ENCODE measurements around the gene CCDC134. TPM values are rescaled to one million over a fixed set of nuclear protein-coding genes. Genes with fewer than 3 reads are reported as not detected.

CCDC134 gene
- total RNA-seq, 1 experiment from 2014 or later = 7.9 TPM

DNA sequence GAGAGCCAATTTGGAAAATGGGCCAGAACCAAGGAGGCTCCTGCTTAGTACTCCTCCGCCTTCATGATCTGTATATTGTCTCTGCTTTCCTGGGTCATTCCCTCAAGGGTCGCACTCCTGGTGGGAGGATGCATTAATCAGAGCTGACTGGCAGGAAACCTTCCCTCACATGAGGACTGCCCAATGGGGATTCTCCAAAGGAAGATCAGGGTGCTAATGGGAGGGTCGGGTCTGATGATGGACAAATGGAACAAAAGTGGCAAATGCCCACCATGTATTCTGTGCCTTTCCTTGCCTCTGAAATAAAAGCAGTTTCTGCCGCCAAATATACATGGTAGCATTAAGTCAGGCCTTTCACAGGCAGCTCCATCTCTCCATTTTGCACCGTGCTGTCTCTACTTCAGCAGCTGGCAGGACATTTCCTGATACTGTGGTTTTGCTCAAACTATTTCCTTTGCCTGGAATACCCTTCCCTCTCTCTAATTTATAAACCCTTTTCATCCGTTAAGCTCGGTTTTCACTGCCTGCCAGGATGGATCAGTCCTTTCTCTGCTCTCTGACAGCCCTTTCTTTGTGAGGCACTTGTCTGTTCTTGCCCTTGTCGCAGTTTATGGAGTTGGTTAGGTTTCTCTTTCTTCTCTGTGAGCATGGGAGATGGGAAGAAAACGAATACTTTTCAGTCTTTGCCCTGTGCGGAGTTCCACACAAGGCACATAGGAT, 45.9 kb downstream of the CCDC134 start:
- no peak overlapping the region for H3K27ac ChIP-seq (ENCODE audit: low read length)
- peaks cover 81% of the 10 kb centered on the region for H3K79me2 ChIP-seq (ENCODE audit: low read length)
- H3F3A ChIP-seq (ENCODE audit: low read length, unreplicated experiment) = no peaks in the 10 kb centered on the region
- peaks cover 18% of the 10 kb centered on the region; the same call in 1 of the 2 replicates for H4K20me1 ChIP-seq (ENCODE audit: low read length)
- H3K9ac ChIP-seq (ENCODE audit: low read length) = no peak overlapping the region
- no peak for ATAC-seq
- no peaks in the 10 kb centered on the region for H3K27me3 ChIP-seq (ENCODE audit: low read length)
- H3K4me2 ChIP-seq (ENCODE audit: low read length) = no peak overlapping the region
- BruUV-seq (replicated peaks) = no TSS peak
- H3K9me2 ChIP-seq (replicated peaks; ENCODE audit: low read length) = no peaks in the 10 kb centered on the region
- H3K36me3 ChIP-seq (ENCODE audit: low read depth, low read length) = no peaks in the 10 kb centered on the region
- TF ChIP-seq, protein P1, sequence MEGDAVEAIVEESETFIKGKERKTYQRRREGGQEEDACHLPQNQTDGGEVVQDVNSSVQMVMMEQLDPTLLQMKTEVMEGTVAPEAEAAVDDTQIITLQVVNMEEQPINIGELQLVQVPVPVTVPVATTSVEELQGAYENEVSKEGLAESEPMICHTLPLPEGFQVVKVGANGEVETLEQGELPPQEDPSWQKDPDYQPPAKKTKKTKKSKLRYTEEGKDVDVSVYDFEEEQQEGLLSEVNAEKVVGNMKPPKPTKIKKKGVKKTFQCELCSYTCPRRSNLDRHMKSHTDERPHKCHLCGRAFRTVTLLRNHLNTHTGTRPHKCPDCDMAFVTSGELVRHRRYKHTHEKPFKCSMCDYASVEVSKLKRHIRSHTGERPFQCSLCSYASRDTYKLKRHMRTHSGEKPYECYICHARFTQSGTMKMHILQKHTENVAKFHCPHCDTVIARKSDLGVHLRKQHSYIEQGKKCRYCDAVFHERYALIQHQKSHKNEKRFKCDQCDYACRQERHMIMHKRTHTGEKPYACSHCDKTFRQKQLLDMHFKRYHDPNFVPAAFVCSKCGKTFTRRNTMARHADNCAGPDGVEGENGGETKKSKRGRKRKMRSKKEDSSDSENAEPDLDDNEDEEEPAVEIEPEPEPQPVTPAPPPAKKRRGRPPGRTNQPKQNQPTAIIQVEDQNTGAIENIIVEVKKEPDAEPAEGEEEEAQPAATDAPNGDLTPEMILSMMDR (conservative IDR thresholded peaks at IDR 0.05; ENCODE audit: low read depth, low read length) = no peak
- no peak for TF ChIP-seq EZH2phosphoT487 (IDR thresholded peaks at IDR 0.05; ENCODE audit: borderline replicate concordance, low read length)
- TF ChIP-seq EZH2 (IDR thresholded peaks at IDR 0.05; ENCODE audit: low read length, unreplicated experiment) = no peak
- CTCF ChIA-PET = no interaction called here
- POLR2A ChIA-PET (ENCODE audit: unreplicated experiment) = no interaction called here
- no peak for DNase-seq
- intact Hi-C loops (cut with micrococcal nuclease) = no loop called here
- H3K4me3 ChIP-seq (ENCODE audit: low read length) = no peak overlapping the region
- H2AFZ ChIP-seq (ENCODE audit: low read length) = no peak overlapping the region
- H3K9me3 ChIP-seq (ENCODE audit: low read length) = no peaks in the 10 kb centered on the region
- H3K4me1 ChIP-seq (ENCODE audit: insufficient read depth, low read length) = peaks cover 34% of the 10 kb centered on the region

DNA sequence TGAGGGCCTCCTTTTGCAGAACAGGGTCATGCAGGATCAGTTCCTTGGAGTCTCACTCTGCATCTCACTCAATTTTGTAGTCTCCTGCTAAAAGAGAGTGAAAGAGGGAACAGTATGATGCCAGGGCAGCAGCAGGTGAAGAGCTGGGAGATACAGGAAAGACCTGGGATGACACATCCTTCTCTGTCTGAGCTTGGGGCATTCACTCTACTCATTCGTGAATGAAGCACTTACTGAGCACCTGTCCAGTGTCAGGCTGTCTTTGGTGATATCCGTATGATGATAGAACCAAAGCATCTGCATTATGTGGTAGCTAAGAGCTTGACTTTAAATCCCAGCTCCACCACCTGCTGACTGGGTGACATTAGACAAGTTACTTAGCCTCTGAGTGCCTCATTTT, 46.8 kb downstream of the CCDC134 start:
- Histone ChIP-seq H3K79me2 (ENCODE audit: low read length) (peaks cover 75% of the 10 kb centered on the region), H3K4me3 (ENCODE audit: low read length) (no peak overlapping the region), H3K9me2 (replicated peaks; ENCODE audit: low read length) (no peaks in the 10 kb centered on the region), H3F3A (ENCODE audit: low read length, unreplicated experiment) (no peaks in the 10 kb centered on the region), H2AFZ (ENCODE audit: low read length) (no peak overlapping the region), H3K27me3 (ENCODE audit: low read length) (no peaks in the 10 kb centered on the region), H3K4me2 (ENCODE audit: low read length) (no peak overlapping the region), H3K9ac (ENCODE audit: low read length) (no peak overlapping the region), H4K20me1 (ENCODE audit: low read length) (peaks cover 18% of the 10 kb centered on the region; the same call in 1 of the 2 replicates), H3K27ac (ENCODE audit: low read length) (no peak overlapping the region), H3K4me1 (ENCODE audit: insufficient read depth, low read length) (peaks cover 28% of the 10 kb centered on the region), H3K36me3 (ENCODE audit: low read depth, low read length) (no peaks in the 10 kb centered on the region), H3K9me3 (ENCODE audit: low read length) (no peaks in the 10 kb centered on the region)
- no TSS peak for BruUV-seq (replicated peaks)
- ATAC-seq (no peak), DNase-seq (no peak)
- ChIA-PET CTCF (interaction anchor here (1.1 kb wide), 1 partner anchor 10 kb away, joined by 4 read pairs; no protein-coding TSS in a partner anchor), POLR2A (ENCODE audit: unreplicated experiment) (no interaction called here)
- TF ChIP-seq EZH2 (IDR thresholded peaks at IDR 0.05; ENCODE audit: low read length, unreplicated experiment) = no peak
- no peak for TF ChIP-seq EZH2phosphoT487 (IDR thresholded peaks at IDR 0.05; ENCODE audit: borderline replicate concordance, low read length)
- TF ChIP-seq, protein P1 (conservative IDR thresholded peaks at IDR 0.05; ENCODE audit: low read depth, low read length) = no peak
- intact Hi-C loops (cut with micrococcal nuclease) = no loop called here

DNA sequence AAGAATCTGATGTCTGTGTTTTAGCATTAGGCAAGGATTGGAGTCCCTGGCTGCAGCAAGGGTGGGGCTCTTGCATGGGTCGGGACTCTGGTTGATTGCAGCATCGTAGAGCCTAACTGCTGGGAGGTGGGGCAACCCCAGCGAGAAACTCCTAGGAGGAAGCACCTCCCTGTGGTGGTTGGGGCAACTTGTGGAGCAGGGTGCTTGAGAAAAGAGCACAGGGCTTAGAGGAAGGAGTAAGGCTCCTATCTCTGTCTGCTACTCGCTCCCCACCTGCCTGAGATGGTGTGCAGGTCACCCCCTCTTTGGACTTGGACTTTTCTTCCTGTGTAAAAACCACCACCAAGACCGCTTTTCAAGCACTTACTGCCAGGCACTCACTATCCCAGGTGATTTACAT, 48.0 kb downstream of the CCDC134 start:
- no peak for DNase-seq
- CTCF ChIA-PET = no interaction called here

More for the DNA sequence above, 48.0 kb downstream of the CCDC134 start:
- Histone ChIP-seq H3K4me1 (ENCODE audit: insufficient read depth, low read length) (peaks cover 17% of the 10 kb centered on the region), H3K9ac (ENCODE audit: low read length) (no peak overlapping the region), H3K36me3 (ENCODE audit: low read depth, low read length) (no peaks in the 10 kb centered on the region), H3K79me2 (ENCODE audit: low read length) (peaks cover 72% of the 10 kb centered on the region), H3F3A (ENCODE audit: low read length, unreplicated experiment) (no peaks in the 10 kb centered on the region), H3K27ac (ENCODE audit: low read length) (no peak overlapping the region), H4K20me1 (ENCODE audit: low read length) (peaks cover 18% of the 10 kb centered on the region; the same call in 1 of the 2 replicates), H3K9me2 (replicated peaks; ENCODE audit: low read length) (no peaks in the 10 kb centered on the region), H3K4me2 (ENCODE audit: low read length) (no peak overlapping the region), H3K4me3 (ENCODE audit: low read length) (no peak overlapping the region), H3K9me3 (ENCODE audit: low read length) (no peaks in the 10 kb centered on the region), H3K27me3 (ENCODE audit: low read length) (no peaks in the 10 kb centered on the region), H2AFZ (ENCODE audit: low read length) (no peak overlapping the region)
- TF ChIP-seq EZH2phosphoT487 (IDR thresholded peaks at IDR 0.05; ENCODE audit: borderline replicate concordance, low read length) (no peak), EZH2 (IDR thresholded peaks at IDR 0.05; ENCODE audit: low read length, unreplicated experiment) (no peak)
- TF ChIP-seq, protein P1 (conservative IDR thresholded peaks at IDR 0.05; ENCODE audit: low read depth, low read length) = no peak
- no TSS peak for BruUV-seq (replicated peaks)
- no peak for ATAC-seq
- intact Hi-C loops (cut with micrococcal nuclease) = no loop called here
- POLR2A ChIA-PET (ENCODE audit: unreplicated experiment) = no interaction called here
